SK-N-SH treated with all-trans-retinoic acid at 6 μM for 48 hours (cell line): Measurements from ENCODE around the gene POU2F3.

ENCODE experiments used
- ARNTL ChIP-seq: fragments of 450-650 bp; formaldehyde crosslinking; IDR thresholded peaks from 2 replicates; pipeline ENCODE4 v1.5.0; 2020; ENCODE audit warnings: low read depth, mild to moderate bottlenecking, moderate library complexity, borderline replicate concordance
- BACH2 ChIP-seq: fragments of 250-450 bp; sonication (Bioruptor Pico); IDR thresholded peaks from 2 replicates; pipeline ENCODE4 v1.9.0; 2021; ENCODE audit warnings: mild to moderate bottlenecking, borderline replicate concordance
- CREB5 ChIP-seq: fragments of 250-450 bp; sonication (Bioruptor Pico); IDR thresholded peaks from 2 replicates; pipeline ENCODE4 v1.5.1; 2020; ENCODE audit warnings: low read depth, mild to moderate bottlenecking, moderate library complexity
- CSDC2 ChIP-seq: fragments of 250-450 bp; sonication (Bioruptor Pico); IDR thresholded peaks from 2 replicates; pipeline ENCODE4 v1.5.0; 2020; ENCODE audit warnings: mild to moderate bottlenecking, moderate library complexity
- CSRNP3 ChIP-seq: fragments of 250-450 bp; sonication (Bioruptor Pico); IDR thresholded peaks from 2 replicates; pipeline ENCODE4 v1.5.1; 2021; ENCODE audit warnings: mild to moderate bottlenecking, moderate library complexity
- ISL1 ChIP-seq: fragments of 250-450 bp; sonication (Bioruptor Pico); IDR thresholded peaks from 2 replicates; pipeline ENCODE4 v2.1.2; 2022; ENCODE audit warnings: mild to moderate bottlenecking, moderate library complexity
- OSR1 ChIP-seq: fragments of 250-450 bp; sonication (Bioruptor Pico); IDR thresholded peaks from 2 replicates; pipeline ENCODE4 v1.8.0; 2022; ENCODE audit warnings: moderate library complexity, mild to moderate bottlenecking, inconsistent platforms
- PATZ1 ChIP-seq: fragments of 250-450 bp; sonication (Bioruptor Pico); IDR thresholded peaks from 2 replicates; pipeline ENCODE4 v1.8.0; 2020; ENCODE audit warnings: mild to moderate bottlenecking, moderate library complexity, borderline replicate concordance
- RARB ChIP-seq: fragments of 250-450 bp; sonication (Bioruptor Pico); IDR thresholded peaks from 2 replicates; pipeline ENCODE4 v1.8.0; 2021; ENCODE audit warnings: mild to moderate bottlenecking, moderate library complexity
- TOX ChIP-seq: fragments of 250-450 bp; sonication (Bioruptor Pico); IDR thresholded peaks from 2 replicates; pipeline ENCODE4 v1.8.0; 2021; ENCODE audit warnings: mild to moderate bottlenecking, moderate library complexity, borderline replicate concordance
- ZC3H10 ChIP-seq: fragments of 250-450 bp; sonication (Bioruptor Pico); IDR thresholded peaks from 2 replicates; pipeline ENCODE4 v1.5.1; 2021; ENCODE audit warnings: mild to moderate bottlenecking, moderate library complexity
- ZFP3 ChIP-seq: fragments of 250-450 bp; sonication (Bioruptor Pico); IDR thresholded peaks from 2 replicates; pipeline ENCODE4 v1.5.0; 2020; ENCODE audit warnings: mild to moderate bottlenecking, moderate library complexity
- ZNF70 ChIP-seq: fragments of 450-650 bp; formaldehyde crosslinking; IDR thresholded peaks from 2 replicates; pipeline ENCODE4 v1.5.0; 2020; ENCODE audit warnings: mild to moderate bottlenecking, moderate library complexity
- ZNF8 ChIP-seq: fragments of 450-650 bp; formaldehyde crosslinking; IDR thresholded peaks from 2 replicates; pipeline ENCODE4 v1.5.0; 2020; ENCODE audit warnings: mild to moderate bottlenecking, moderate library complexity

- no peak for TF ChIP-seq ZNF70 (CRISPR knock-in tag)
- no peak for TF ChIP-seq PATZ1
- no peak for TF ChIP-seq ZFP3 (CRISPR knock-in tag)
- TF ChIP-seq ZC3H10 = no peak
- no peak for TF ChIP-seq RARB
- no peak for TF ChIP-seq ARNTL (CRISPR knock-in tag)
- no peak for TF ChIP-seq OSR1 (CRISPR knock-in tag)
- no peak for TF ChIP-seq CSDC2 (CRISPR knock-in tag)
- TF ChIP-seq TOX = no peak
- TF ChIP-seq ISL1 (CRISPR knock-in tag) = no peak
- TF ChIP-seq CREB5 = no peak
- no peak for TF ChIP-seq BACH2
- TF ChIP-seq ZNF8 (CRISPR knock-in tag) = no peak
- TF ChIP-seq CSRNP3 (CRISPR knock-in tag) = no peak
Measured at GRCh38 chr11:120217941-120218694, 21.8 kb upstream of the POU2F3 start.
